HUDEP-2 (cell line): Measurements from ENCODE around the gene TMEM238.
"Not testable (repeated sequence)": the region's sequence is repeated elsewhere in the genome, so short reads cannot be mapped to it uniquely, and the experiment has no call there.

Experiments used
- DNase-seq, 76 experiments: peaks; one replicate each; lab custom pipeline; 2025; ENCODE audit not compliant: unreplicated experiment in 76 of 76; lab: John Stamatoyannopoulos, UW

TMEM238 gene

GRCh38 chr19:55341595-55342531 lies 42.2 kb downstream of the TMEM238 start:
- no peak for DNase-seq

DNA sequence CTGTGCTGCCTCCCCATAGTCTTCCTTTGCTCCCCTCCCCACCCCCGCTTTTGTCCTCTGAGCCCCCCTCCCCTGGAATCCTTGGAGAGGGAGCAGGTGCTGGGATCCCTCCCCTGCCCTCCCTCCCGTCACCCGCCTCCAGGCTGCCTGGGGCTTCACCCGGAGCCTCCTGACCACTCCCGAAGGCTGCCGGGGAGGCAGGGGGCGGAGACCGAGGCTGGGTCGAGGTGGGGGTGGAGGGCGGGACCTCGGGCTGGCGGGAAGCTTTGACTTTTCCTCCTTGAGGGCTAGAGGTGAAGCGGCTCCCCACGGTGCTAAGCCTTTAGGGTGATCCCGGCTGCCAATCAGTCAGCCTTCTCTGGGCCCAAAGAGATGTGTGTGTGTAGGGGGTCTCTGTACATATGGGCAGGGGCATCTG lies 42.9 kb downstream of the TMEM238 start:
- peak in 73 of 76 experiments; percentile 28 to 93 (median 79) for DNase-seq

- peak in 13 of 76 experiments; percentile 18 to 46 (median 30) for DNase-seq
These were observed 43.3 kb downstream of the TMEM238 start for GRCh38 chr19:55340784-55341147.

GRCh38 chr19:55339889-55340783 lies 44.0 kb downstream of the TMEM238 start:
- DNase-seq: peak in 28 of 76 experiments; percentile 14 to 64 (median 44)

GRCh38 chr19:55339105-55339888 lies 44.8 kb downstream of the TMEM238 start, which contains the start of gene KMT5C:
Gene KMT5C, plus strand, starts transcription at chr19:55339876. Its CDS starts 2,061 bp downstream, at chr19:55341937.
- peak; percentile 86 to 100 (median 100) for DNase-seq

- DNase-seq: no peak
These were observed 48.0 kb downstream of the TMEM238 start for GRCh38 chr19:55336101-55336500.

DNA sequence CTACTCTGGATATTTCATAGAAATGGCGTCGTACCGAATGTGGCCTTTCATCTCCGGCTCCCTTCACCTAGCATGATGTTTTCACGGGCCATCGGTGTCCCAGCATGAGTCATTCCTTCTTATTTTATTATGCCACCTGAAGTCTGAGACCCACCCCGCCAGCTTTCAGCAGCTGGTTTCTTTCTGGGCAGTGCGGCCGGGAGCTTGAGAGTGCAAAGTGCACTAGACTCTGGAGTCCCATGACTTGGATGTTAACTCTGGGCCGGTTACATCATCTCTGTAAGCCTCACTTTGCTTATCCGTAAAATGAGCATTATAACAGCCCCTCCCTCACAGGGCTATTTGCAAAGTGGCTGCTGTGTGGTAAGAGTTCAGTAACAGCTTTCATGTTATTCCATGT lies 50.2 kb downstream of the TMEM238 start:
- no peak for DNase-seq

DNA sequence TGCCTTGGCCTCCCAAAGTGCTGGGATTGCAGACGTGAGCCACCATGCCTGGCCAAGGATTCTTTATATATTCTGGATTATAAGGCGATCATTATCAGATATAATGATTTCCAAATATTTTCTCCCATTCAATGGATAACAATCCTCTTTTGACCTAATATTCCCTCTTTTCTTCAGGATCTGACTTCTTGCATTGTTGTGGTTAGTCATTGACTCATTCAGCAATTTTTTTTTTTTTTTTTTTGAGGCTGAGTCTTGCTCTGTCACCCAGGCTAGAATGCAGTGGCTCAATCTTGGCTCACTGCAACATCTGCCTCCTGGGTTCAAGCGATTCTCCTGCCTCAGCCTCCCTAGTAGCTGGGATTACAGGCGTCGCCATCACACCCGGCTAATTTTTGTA lies 54.3 kb downstream of the TMEM238 start:
- DNase-seq: not testable (repeated sequence)
